ENCODE results near the gene PTPRT. TPM values are rescaled to one million over a fixed set of nuclear protein-coding genes. Genes with fewer than 3 reads are reported as not detected.

The PTPRT gene
- polyA plus RNA-seq, 1 of the 3 experiments (the other 2 are of a cell fraction): not detected

GRCh38 chr20:42391807-42392206 lies 797.9 kb downstream of the PTPRT start:
- Histone ChIP-seq H3F3A (replicated peaks; ENCODE audit: insufficient read depth) (no peaks in the 10 kb centered on the region), H3K9me2 (no peaks in the 10 kb centered on the region), H2AFZ (ENCODE audit: low read depth) (no peak overlapping the region), H3K27ac (ENCODE audit: low read depth in 2 of 2, low read length in 1 of 2) (no peak overlapping the region), H3K4me2 (no peak overlapping the region), H3K27me3 (ENCODE audit: insufficient read depth) (no peaks in the 10 kb centered on the region), H3K4me1 (ENCODE audit: control insufficient read depth in 1 of 2, insufficient read depth in 2 of 2, low read depth in 1 of 2, low read length in 1 of 2) (no peaks in the 10 kb centered on the region), H3K9me3 (no peaks in the 10 kb centered on the region), H3K4me3 (ENCODE audit: low read depth in 2 of 2, low read length in 1 of 2) (no peak overlapping the region), H4K20me1 (ENCODE audit: insufficient read depth) (no peaks in the 10 kb centered on the region), H3K79me2 (ENCODE audit: insufficient read depth) (no peaks in the 10 kb centered on the region), H3K36me3 (replicated peaks in 1 of 2; ENCODE audit: control insufficient read depth in 1 of 2, insufficient read depth in 2 of 2, low read length in 1 of 2) (no peaks in the 10 kb centered on the region), H3K9ac (no peak overlapping the region)
- TF ChIP-seq IRF3 (IDR thresholded peaks at IDR 0.05; ENCODE audit: low read depth, low read length) (no peak), ZBTB33 (IDR thresholded peaks at IDR 0.05; ENCODE audit: borderline replicate concordance, low read depth) (no peak), SMC3 (IDR thresholded peaks at IDR 0.05; ENCODE audit: low read depth, low read length) (no peak), EP300 (IDR thresholded peaks at IDR 0.05; ENCODE audit: borderline replicate concordance in 1 of 2, low read depth in 1 of 2, low read length in 1 of 2) (no peak), FOXJ3 (CRISPR knock-in tag; IDR thresholded peaks at IDR 0.05) (no peak), GABPA (IDR thresholded peaks at IDR 0.05; ENCODE audit: low read depth) (no peak), GATA2 (CRISPR knock-in tag; IDR thresholded peaks at IDR 0.05) (no peak), TCF12 (IDR thresholded peaks at IDR 0.05) (no peak), TAF1 (IDR thresholded peaks at IDR 0.05; ENCODE audit: borderline replicate concordance, low read depth, low read length) (no peak), NRF1 (IDR thresholded peaks at IDR 0.05; ENCODE audit: low read depth, low read length) (no peak), JUND (IDR thresholded peaks at IDR 0.05) (no peak), MXI1 (IDR thresholded peaks at IDR 0.05; ENCODE audit: low read depth, low read length) (no peak), RCOR1 (IDR thresholded peaks at IDR 0.05; ENCODE audit: low read length) (no peak)
- CTCF ChIA-PET: interaction anchor here (0.8 kb wide), 1 partner anchor 15 kb away, joined by 3 read pairs; no protein-coding TSS in a partner anchor
- DNase-seq: no peak
- POLR2A ChIA-PET: no interaction called here
- 20% methylated on average over 3 of the region's 3 CpGs for WGBS (ENCODE audit: low lambda C conversion rate)

GRCh38 chr20:42380287-42380686 lies 809.4 kb downstream of the PTPRT start:
- Histone ChIP-seq H3K4me3 (ENCODE audit: low read depth in 2 of 2, low read length in 1 of 2) (no peak overlapping the region), H3K9me3 (no peaks in the 10 kb centered on the region), H3K27ac (ENCODE audit: low read depth in 2 of 2, low read length in 1 of 2) (no peak overlapping the region), H3F3A (replicated peaks; ENCODE audit: insufficient read depth) (no peaks in the 10 kb centered on the region), H3K27me3 (ENCODE audit: insufficient read depth) (no peaks in the 10 kb centered on the region), H2AFZ (ENCODE audit: low read depth) (no peak overlapping the region), H3K9ac (no peak overlapping the region), H3K79me2 (ENCODE audit: insufficient read depth) (no peaks in the 10 kb centered on the region), H3K4me2 (no peak overlapping the region), H3K9me2 (no peaks in the 10 kb centered on the region), H4K20me1 (ENCODE audit: insufficient read depth) (no peaks in the 10 kb centered on the region), H3K4me1 (ENCODE audit: control insufficient read depth in 1 of 2, insufficient read depth in 2 of 2, low read depth in 1 of 2, low read length in 1 of 2) (no peaks in the 10 kb centered on the region), H3K36me3 (replicated peaks in 1 of 2; ENCODE audit: control insufficient read depth in 1 of 2, insufficient read depth in 2 of 2, low read length in 1 of 2) (no peaks in the 10 kb centered on the region)
- POLR2A ChIA-PET: no interaction called here
- CTCF ChIA-PET: interaction anchor here (1.0 to 1.1 kb wide), 2 partner anchors 45 to 641 kb away, joined by 3 read pairs; no protein-coding TSS in a partner anchor
- DNase-seq: no peak
- 35% methylated on average over 4 of the region's 4 CpGs for WGBS (ENCODE audit: low lambda C conversion rate)
- TF ChIP-seq ELF1 (IDR thresholded peaks at IDR 0.05) (no peak), SMC3 (IDR thresholded peaks at IDR 0.05; ENCODE audit: low read depth, low read length) (no peak), TCF12 (IDR thresholded peaks at IDR 0.05) (no peak), NFIC (IDR thresholded peaks at IDR 0.05; ENCODE audit: borderline replicate concordance) (no peak), MAX (IDR thresholded peaks at IDR 0.05; ENCODE audit: low read depth) (no peak), MEF2A (IDR thresholded peaks at IDR 0.05; ENCODE audit: borderline replicate concordance, low read depth) (no peak), USF1 (IDR thresholded peaks at IDR 0.05; ENCODE audit: borderline replicate concordance, low read depth) (no peak), TEAD4 (IDR thresholded peaks at IDR 0.05; ENCODE audit: borderline replicate concordance, insufficient read depth) (no peak), CHD2 (IDR thresholded peaks at IDR 0.05; ENCODE audit: low read length, partially characterized antibody) (no peak), EZH2phosphoT487 (IDR thresholded peaks at IDR 0.05; ENCODE audit: borderline replicate concordance, low read depth) (no peak), PBX3 (IDR thresholded peaks at IDR 0.05) (no peak), FOXM1 (IDR thresholded peaks at IDR 0.05; ENCODE audit: low read depth) (no peak), IRF3 (IDR thresholded peaks at IDR 0.05; ENCODE audit: low read depth, low read length) (no peak), RFX5 (IDR thresholded peaks at IDR 0.05; ENCODE audit: low read length) (no peak)

All from SK-N-SH (cell line).